ENCODE data around the gene PCED1B.

The PCED1B gene

GRCh38 chr12:47281667-47282171 lies 202.3 kb downstream of the PCED1B start:
- DNase-seq = no peak

GRCh38 chr12:47282206-47282605 lies 202.8 kb downstream of the PCED1B start:
- DNase-seq = no peak

Data from MV-4-11 (cell line).